NB4 (cell line): Measurements from ENCODE around the gene ANKRD28.
"Not testable (repeated sequence)": the region's sequence is repeated elsewhere in the genome, so short reads cannot be mapped to it uniquely, and the experiment has no call there.

Experiments
- DNase-seq: peaks from one replicate; pipeline ENCODE4 v3.0.0; 2010; ENCODE audit warnings: low read depth
- H3K4me3 ChIP-seq: one replicate; pipeline ENCODE4 v1.5.1; 2011; ENCODE audit warnings: mild to moderate bottlenecking, low read depth, low read length, moderate library complexity
- CTCF ChIP-seq: IDR thresholded peaks from one replicate; pipeline ENCODE4 v1.5.1; 2012; ENCODE audit warnings: low read depth, low read length
- MAX ChIP-seq: IDR thresholded peaks from 2 replicates; pipeline ENCODE4 v1.6.1; 2011; ENCODE audit warnings: low read depth, low read length
- MYC ChIP-seq: IDR thresholded peaks from 2 replicates; pipeline ENCODE4 v1.6.1; 2011; ENCODE audit warnings: low read depth, low read length
- POLR2A ChIP-seq: IDR thresholded peaks from 2 replicates; pipeline ENCODE4 v1.6.1; 2011; ENCODE audit warnings: mild to moderate bottlenecking; ENCODE audit not compliant: insufficient read length; ENCODE audit errors: extremely low read depth

The ANKRD28 gene

GRCh38 chr3:15819043-15819442 is 21.3 kb upstream of the ANKRD28 start:
- TF ChIP-seq MAX (no peak), MYC (no peak), POLR2A (no peak), CTCF (no peak)

GRCh38 chr3:15815696-15816095 is 17.9 kb upstream of the ANKRD28 start:
- TF ChIP-seq CTCF (no peak), POLR2A (no peak), MAX (no peak), MYC (no peak)
- peak; percentile 47 for DNase-seq
- no peak overlapping the region for H3K4me3 ChIP-seq

More at GRCh38 chr3:15819043-15819442, 21.3 kb upstream of the ANKRD28 start:
- H3K4me3 ChIP-seq: no peak overlapping the region
- no peak for DNase-seq

GRCh38 chr3:15813079-15813478 is 15.3 kb upstream of the ANKRD28 start:
- H3K4me3 ChIP-seq, DNase-seq: not testable (repeated sequence)

- no peak for TF ChIP-seq MAX
- no peak for TF ChIP-seq MYC
- TF ChIP-seq CTCF: no peak
- TF ChIP-seq POLR2A: no peak
- H3K4me3 ChIP-seq: no peak overlapping the region
- DNase-seq: peak; percentile 41
Measured at GRCh38 chr3:15812183-15812582, 14.4 kb upstream of the ANKRD28 start.

GRCh38 chr3:15810702-15811101 is 12.9 kb upstream of the ANKRD28 start:
- TF ChIP-seq MYC (no peak), MAX (no peak)
- no peak overlapping the region for H3K4me3 ChIP-seq
- DNase-seq: no peak

GRCh38 chr3:15809313-15809712 is 11.5 kb upstream of the ANKRD28 start:
- no peak for TF ChIP-seq POLR2A
- TF ChIP-seq MYC: no peak
- TF ChIP-seq MAX: no peak
- TF ChIP-seq CTCF: no peak
- no peak for DNase-seq
- H3K4me3 ChIP-seq: no peak overlapping the region

GRCh38 chr3:15808679-15809310 is 11.0 kb upstream of the ANKRD28 start:
- TF ChIP-seq POLR2A (no peak), MYC (no peak), MAX (no peak), CTCF (no peak)
- DNase-seq: no peak
- H3K4me3 ChIP-seq: no peak overlapping the region
